IPS-18a (cell line): ENCODE data around the gene MSLN.

Source experiments
- H3K27ac ChIP-seq: one replicate; pipeline ENCODE4 v1.5.1; 2013; ENCODE audit warnings: low read length
- H3K27me3 ChIP-seq: one replicate; pipeline ENCODE4 v1.6.1; 2013; ENCODE audit warnings: mild to moderate bottlenecking, low read length; ENCODE audit not compliant: control insufficient read depth, insufficient read depth
- H3K36me3 ChIP-seq: one replicate; pipeline ENCODE4 v1.6.1; 2013; ENCODE audit warnings: low read depth, low read length; ENCODE audit not compliant: control insufficient read depth
- H3K4me1 ChIP-seq: one replicate; pipeline ENCODE4 v1.6.1; 2013; ENCODE audit warnings: low read depth, low read length; ENCODE audit not compliant: control insufficient read depth
- H3K4me3 ChIP-seq: one replicate; pipeline ENCODE4 v1.5.1; 2013; ENCODE audit warnings: low read length
- H3K9ac ChIP-seq: one replicate; pipeline ENCODE4 v1.6.1; 2013; ENCODE audit warnings: mild to moderate bottlenecking, low read length, moderate library complexity
- H3K9me3 ChIP-seq: one replicate; pipeline ENCODE4 v1.6.1; 2013; ENCODE audit warnings: low read depth, low read length; ENCODE audit not compliant: control insufficient read depth

The MSLN gene

GRCh38 chr16:794091-794822 is 33.7 kb downstream of the MSLN start:
- Histone ChIP-seq H3K9ac (no peak overlapping the region), H3K9me3 (no peaks in the 10 kb centered on the region), H3K27ac (no peak overlapping the region), H3K27me3 (no peaks in the 10 kb centered on the region), H3K4me3 (no peak overlapping the region), H3K4me1 (no peaks in the 10 kb centered on the region), H3K36me3 (peaks cover 16% of the 10 kb centered on the region)

GRCh38 chr16:794853-795466 is 34.4 kb downstream of the MSLN start:
- Histone ChIP-seq H3K4me3 (no peak overlapping the region), H3K9me3 (no peaks in the 10 kb centered on the region), H3K36me3 (peaks cover 16% of the 10 kb centered on the region)

GRCh38 chr16:795580-796229 is 35.2 kb downstream of the MSLN start:
- Histone ChIP-seq H3K27me3 (peaks cover 3% of the 10 kb centered on the region), H3K9me3 (no peaks in the 10 kb centered on the region), H3K9ac (no peak overlapping the region), H3K27ac (no peak overlapping the region), H3K36me3 (peaks cover 13% of the 10 kb centered on the region), H3K4me1 (no peaks in the 10 kb centered on the region), H3K4me3 (no peak overlapping the region)

More at GRCh38 chr16:794853-795466, 34.4 kb downstream of the MSLN start:
- no peaks in the 10 kb centered on the region for H3K27me3 ChIP-seq
- no peak overlapping the region for H3K9ac ChIP-seq
- no peaks in the 10 kb centered on the region for H3K4me1 ChIP-seq
- H3K27ac ChIP-seq = no peak overlapping the region

GRCh38 chr16:796296-797119 is 36.0 kb downstream of the MSLN start:
- peaks cover 11% of the 10 kb centered on the region for H3K27me3 ChIP-seq
- no peaks in the 10 kb centered on the region for H3K4me1 ChIP-seq
- H3K4me3 ChIP-seq = no peak overlapping the region
- H3K9me3 ChIP-seq = no peaks in the 10 kb centered on the region
- H3K27ac ChIP-seq = no peak overlapping the region
- H3K9ac ChIP-seq = no peak overlapping the region
- H3K36me3 ChIP-seq = peaks cover 5% of the 10 kb centered on the region

- no peaks in the 10 kb centered on the region for H3K9me3 ChIP-seq
- H3K27me3 ChIP-seq = peaks cover 17% of the 10 kb centered on the region
- H3K4me1 ChIP-seq = no peaks in the 10 kb centered on the region
- H3K4me3 ChIP-seq = no peak overlapping the region
- no peaks in the 10 kb centered on the region for H3K36me3 ChIP-seq
- H3K9ac ChIP-seq = no peak overlapping the region
- no peak overlapping the region for H3K27ac ChIP-seq
These were observed 36.5 kb downstream of the MSLN start for GRCh38 chr16:797120-797420.

GRCh38 chr16:797686-798085 is 37.2 kb downstream of the MSLN start:
- Histone ChIP-seq H3K4me1 (no peaks in the 10 kb centered on the region), H3K27me3 (peaks cover 23% of the 10 kb centered on the region), H3K4me3 (no peak overlapping the region)

GRCh38 chr16:798666-799065 is 38.1 kb downstream of the MSLN start:
- H3K9ac ChIP-seq = no peak overlapping the region
- no peaks in the 10 kb centered on the region for H3K4me1 ChIP-seq
- H3K4me3 ChIP-seq = no peak overlapping the region
- peaks cover 33% of the 10 kb centered on the region for H3K27me3 ChIP-seq
- H3K36me3 ChIP-seq = no peaks in the 10 kb centered on the region
- no peaks in the 10 kb centered on the region for H3K9me3 ChIP-seq
- H3K27ac ChIP-seq = no peak overlapping the region

More at GRCh38 chr16:797686-798085, 37.2 kb downstream of the MSLN start:
- no peaks in the 10 kb centered on the region for H3K9me3 ChIP-seq
- H3K36me3 ChIP-seq = no peaks in the 10 kb centered on the region
- H3K27ac ChIP-seq = no peak overlapping the region
- no peak overlapping the region for H3K9ac ChIP-seq

GRCh38 chr16:799111-799947 is 38.8 kb downstream of the MSLN start:
- no peak overlapping the region for H3K27ac ChIP-seq
- H3K36me3 ChIP-seq = no peaks in the 10 kb centered on the region
- no peak overlapping the region for H3K9ac ChIP-seq
- H3K4me1 ChIP-seq = no peaks in the 10 kb centered on the region
- peaks cover 39% of the 10 kb centered on the region for H3K27me3 ChIP-seq
- no peak overlapping the region for H3K4me3 ChIP-seq
- no peaks in the 10 kb centered on the region for H3K9me3 ChIP-seq

GRCh38 chr16:799948-800833 is 39.7 kb downstream of the MSLN start, which contains the start of gene GNG13:
Gene GNG13, minus strand, starts transcription at chr16:800734. Its CDS starts 1,657 bp downstream, at chr16:799077.
- Histone ChIP-seq H3K27ac (no peak within 1 kb of the TSS), H3K4me1 (no peaks in the 10 kb centered on the region), H3K9me3 (no peaks in the 10 kb centered on the region), H3K4me3 (peak within 1 kb of the TSS; percentile 47), H3K27me3 (peaks cover 48% of the 10 kb centered on the region), H3K36me3 (no peaks in the 10 kb centered on the region), H3K9ac (no peak within 1 kb of the TSS)

GRCh38 chr16:800834-801511 is 40.4 kb downstream of the MSLN start:
- H3K4me3 ChIP-seq = peak overlapping the region; percentile 47
- H3K27me3 ChIP-seq = peaks cover 50% of the 10 kb centered on the region
- H3K27ac ChIP-seq = no peak overlapping the region
- H3K9me3 ChIP-seq = no peaks in the 10 kb centered on the region
- no peaks in the 10 kb centered on the region for H3K36me3 ChIP-seq
- H3K4me1 ChIP-seq = no peaks in the 10 kb centered on the region
- H3K9ac ChIP-seq = no peak overlapping the region
